Breast epithelium (tissue), 3 donors: ENCODE measurements around the gene FAM120A.

Experiments used
- POLR2A ChIP-seq: fragments of 450-650 bp; IDR thresholded peaks from one replicate; pipeline ENCODE4 v1.6.1; 2016; ENCODE audit warnings: antibody characterized with exemption, mild to moderate bottlenecking, moderate library complexity
- POLR2AphosphoS5 ChIP-seq, 3 donors: sonication (generic); formaldehyde crosslinking; IDR thresholded peaks; one replicate each; pipeline ENCODE4 v1.6.1; 2017; ENCODE audit warnings: antibody characterized with exemption in 3 of 3
- TF ChIP-seq, protein P1 (sequence below), 3 donors: fragments of 450-650 bp; IDR thresholded peaks; one replicate each; pipeline ENCODE4 v1.5.1; 2016 to 2017; ENCODE audit warnings: antibody characterized with exemption in 3 of 3, mild to moderate bottlenecking in 3 of 3, moderate library complexity in 3 of 3

DNA sequence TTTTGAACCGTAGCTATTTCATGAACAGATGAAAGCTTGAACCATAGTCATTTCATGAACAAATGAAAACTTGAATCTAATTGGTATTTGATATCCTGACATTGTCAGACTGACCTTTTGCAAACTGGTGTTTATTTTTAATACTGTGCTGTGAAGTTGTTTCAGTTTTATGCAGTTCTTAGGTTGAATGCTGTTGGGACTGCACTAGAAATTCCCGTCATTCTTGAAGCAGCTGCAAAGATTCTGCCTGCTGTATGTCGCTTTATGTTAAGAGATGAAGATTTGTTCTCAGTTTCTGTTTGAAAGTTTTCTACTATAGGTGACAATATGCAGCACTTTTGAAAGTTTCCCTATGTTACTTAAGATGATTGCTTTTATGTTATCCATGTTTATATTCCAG lies 24.4 kb downstream of the FAM120A start:
- TF ChIP-seq, protein P1, sequence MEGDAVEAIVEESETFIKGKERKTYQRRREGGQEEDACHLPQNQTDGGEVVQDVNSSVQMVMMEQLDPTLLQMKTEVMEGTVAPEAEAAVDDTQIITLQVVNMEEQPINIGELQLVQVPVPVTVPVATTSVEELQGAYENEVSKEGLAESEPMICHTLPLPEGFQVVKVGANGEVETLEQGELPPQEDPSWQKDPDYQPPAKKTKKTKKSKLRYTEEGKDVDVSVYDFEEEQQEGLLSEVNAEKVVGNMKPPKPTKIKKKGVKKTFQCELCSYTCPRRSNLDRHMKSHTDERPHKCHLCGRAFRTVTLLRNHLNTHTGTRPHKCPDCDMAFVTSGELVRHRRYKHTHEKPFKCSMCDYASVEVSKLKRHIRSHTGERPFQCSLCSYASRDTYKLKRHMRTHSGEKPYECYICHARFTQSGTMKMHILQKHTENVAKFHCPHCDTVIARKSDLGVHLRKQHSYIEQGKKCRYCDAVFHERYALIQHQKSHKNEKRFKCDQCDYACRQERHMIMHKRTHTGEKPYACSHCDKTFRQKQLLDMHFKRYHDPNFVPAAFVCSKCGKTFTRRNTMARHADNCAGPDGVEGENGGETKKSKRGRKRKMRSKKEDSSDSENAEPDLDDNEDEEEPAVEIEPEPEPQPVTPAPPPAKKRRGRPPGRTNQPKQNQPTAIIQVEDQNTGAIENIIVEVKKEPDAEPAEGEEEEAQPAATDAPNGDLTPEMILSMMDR (IDR thresholded peaks at IDR 0.05), result no peak
- TF ChIP-seq POLR2A (no peak), POLR2AphosphoS5 (IDR thresholded peaks at IDR 0.05) (no peak)
